GM19023 (cell line): Measurements from ENCODE around the gene BIRC5.

ENCODE experiments used
- ATAC-seq: cut with Tn5 transposase; IDR thresholded peaks from one replicate; pipeline ENCODE4 v1.9.1; 2021; ENCODE audit warnings: mild to moderate bottlenecking, moderate library complexity; ENCODE audit not compliant: unreplicated experiment

The BIRC5 gene

GRCh38 chr17:78255029-78255656, 41.1 kb downstream of the BIRC5 start:
- no peak for ATAC-seq

GRCh38 chr17:78255953-78256706, 42.1 kb downstream of the BIRC5 start:
- no peak for ATAC-seq

- no peak for ATAC-seq
These were observed 42.9 kb downstream of the BIRC5 start for GRCh38 chr17:78256707-78257591.

GRCh38 chr17:78257810-78258322, 43.8 kb downstream of the BIRC5 start:
- ATAC-seq, result no peak

GRCh38 chr17:78258323-78259191, 44.5 kb downstream of the BIRC5 start:
- no peak for ATAC-seq

- ATAC-seq, result no peak
These were observed 45.1 kb downstream of the BIRC5 start for GRCh38 chr17:78259192-78259554.

GRCh38 chr17:78263063-78263735, 49.1 kb downstream of the BIRC5 start:
- no peak for ATAC-seq

GRCh38 chr17:78263736-78264340, 49.8 kb downstream of the BIRC5 start:
- ATAC-seq, result no peak

- no peak for ATAC-seq
These were observed 50.5 kb downstream of the BIRC5 start for GRCh38 chr17:78264590-78264989.

- ATAC-seq, result no peak
These were observed 51.1 kb downstream of the BIRC5 start for GRCh38 chr17:78265121-78265520.

- no peak for ATAC-seq
These were observed 52.2 kb downstream of the BIRC5 start for GRCh38 chr17:78266231-78266631.

GRCh38 chr17:78266771-78267170, 52.7 kb downstream of the BIRC5 start:
- no peak for ATAC-seq

- no peak for ATAC-seq
These were observed 53.4 kb downstream of the BIRC5 start for GRCh38 chr17:78267253-78268073.

- ATAC-seq, result no peak
These were observed 54.3 kb downstream of the BIRC5 start for GRCh38 chr17:78268191-78268874.

- no peak for ATAC-seq
These were observed 55.2 kb downstream of the BIRC5 start for GRCh38 chr17:78268951-78269905.

- no peak for ATAC-seq
These were observed 55.9 kb downstream of the BIRC5 start for GRCh38 chr17:78269955-78270381.
